Activated CD4-positive, alpha-beta T cell treated with anti-CD3 and anti-CD28 coated beads, Interleukin-10, Interleukin-2, amounts not matched to agents 100 ng/mL and 50 ng/mL, durations not matched to agents 16 hours and 8 hours (primary cell): ENCODE results near the gene ATP1A2.

ENCODE experiments used
- DNase-seq: peaks from one replicate; pipeline ENCODE4 v3.0.0-alpha.2; 2020

ATP1A2 gene

DNA sequence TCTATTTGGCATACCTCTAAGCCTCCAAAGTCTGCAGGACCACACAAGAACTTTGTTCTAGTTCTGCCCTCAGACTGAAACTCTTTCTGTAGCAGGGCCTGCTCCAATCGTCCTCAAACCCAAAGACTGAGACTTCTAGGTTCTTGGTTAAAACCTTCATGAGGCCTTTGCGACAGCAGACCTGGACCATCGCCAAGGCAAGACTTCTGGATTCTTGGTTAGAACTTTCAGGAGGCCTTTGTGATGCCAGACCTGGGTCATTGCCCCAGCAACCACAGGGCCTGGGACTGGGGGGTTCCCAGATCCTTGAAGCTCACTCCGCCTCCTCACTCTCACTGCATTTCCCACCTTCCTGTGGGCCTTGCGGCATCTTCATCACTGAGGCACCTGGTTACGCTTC is 35.7 kb downstream of the ATP1A2 start, which contains the start of gene ATP1A4:
TSS of gene ATP1A4 (plus strand) at position 301 of the 400 bp plus-strand sequence. CDS start 438 bp downstream, outside the sequence.
- no peak for DNase-seq

DNA sequence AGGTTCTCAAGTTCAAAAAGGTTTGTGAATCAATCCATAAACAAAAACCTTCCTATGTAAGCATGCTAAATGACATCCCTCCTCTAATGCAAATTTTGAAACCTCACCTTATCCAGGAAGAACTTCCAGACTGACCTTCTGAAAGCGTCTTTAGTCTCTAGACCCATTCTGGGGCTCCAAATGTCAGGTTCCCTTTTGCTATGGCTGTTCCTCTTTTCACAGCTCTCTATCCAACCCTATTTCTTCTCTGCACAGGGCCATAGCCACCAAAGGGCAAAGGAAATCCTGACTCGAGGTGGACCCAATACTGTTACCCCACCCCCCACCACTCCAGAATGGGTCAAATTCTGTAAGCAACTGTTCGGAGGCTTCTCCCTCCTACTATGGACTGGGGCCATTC is 39.2 kb downstream of the ATP1A2 start:
- no peak for DNase-seq

DNA sequence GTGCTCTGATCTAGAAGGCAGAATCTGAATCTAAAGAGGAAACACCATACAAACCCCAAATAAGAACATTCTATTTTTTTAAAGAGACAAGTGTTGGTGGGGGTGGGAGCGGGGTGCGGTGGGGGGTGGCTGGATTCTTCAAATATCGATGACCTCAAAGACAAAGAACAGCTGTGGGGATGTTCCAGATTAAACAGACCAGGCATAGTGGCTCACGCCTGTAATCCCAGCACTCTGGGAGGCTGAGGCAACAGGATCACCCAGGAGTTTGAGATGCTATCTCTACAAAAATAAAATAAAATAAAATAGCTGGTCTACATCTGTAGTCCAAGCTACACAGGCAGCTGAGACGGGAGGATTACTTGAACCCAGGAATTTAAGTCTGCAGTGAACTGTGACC is 40.8 kb downstream of the ATP1A2 start:
- DNase-seq: no peak

DNA sequence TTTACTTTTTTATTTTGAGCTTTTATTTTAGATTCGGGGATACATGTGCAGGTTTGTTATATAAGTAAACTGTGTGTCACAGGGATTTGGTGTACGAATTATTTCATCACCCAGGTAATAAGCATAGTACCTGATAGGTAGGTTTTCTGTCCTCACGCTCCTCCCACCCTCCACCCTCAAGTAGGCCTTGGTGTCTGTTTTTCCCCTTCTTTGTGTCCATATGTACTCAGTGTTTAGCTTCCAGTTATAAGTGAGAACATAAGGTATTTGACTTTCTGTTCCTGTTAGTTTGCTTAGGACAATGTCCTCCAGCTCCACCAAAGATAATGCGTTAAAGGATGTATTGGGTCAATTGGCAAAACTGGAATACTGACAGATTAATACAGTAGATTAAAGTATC is 41.6 kb downstream of the ATP1A2 start:
- no peak for DNase-seq

DNA sequence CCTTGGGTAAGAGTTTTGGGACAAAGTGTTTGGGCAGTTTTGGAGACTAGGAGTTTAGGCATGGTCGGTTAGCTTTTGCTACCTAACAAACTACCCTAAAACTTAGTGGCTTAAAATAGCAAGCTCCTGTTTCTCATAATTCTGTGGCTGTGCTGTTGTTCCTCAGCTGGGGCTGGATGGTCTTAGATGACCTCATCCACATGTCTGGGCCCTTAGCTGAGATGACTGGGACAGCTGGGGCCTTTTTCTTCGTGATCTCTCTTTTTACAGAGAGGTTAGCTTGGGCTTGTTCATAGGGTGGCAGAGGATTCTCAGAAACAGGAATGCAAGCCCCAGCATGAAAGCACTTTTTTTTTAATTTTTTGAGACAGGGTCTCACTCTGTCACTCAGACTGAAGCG is 42.5 kb downstream of the ATP1A2 start:
- DNase-seq: no peak

DNA sequence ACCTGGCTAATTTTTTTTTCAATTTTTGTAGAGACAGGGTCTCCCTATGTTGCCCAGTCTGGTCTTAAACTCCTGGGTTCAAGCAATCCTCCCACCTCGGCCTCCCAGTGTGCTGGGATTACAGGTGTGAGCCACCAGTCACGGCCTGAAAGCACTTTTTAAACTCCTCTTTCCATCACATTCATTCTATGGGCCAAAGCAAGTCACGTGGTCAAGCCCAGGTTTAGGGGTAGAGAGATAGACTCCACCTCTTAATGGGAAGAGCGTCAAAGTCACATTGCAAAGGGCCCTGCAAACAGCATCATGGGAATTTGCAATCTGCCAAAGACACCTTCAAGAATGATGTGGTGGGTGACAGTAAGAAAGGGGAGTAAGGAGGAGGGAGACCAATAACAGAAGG is 43.0 kb downstream of the ATP1A2 start:
- DNase-seq: no peak

DNA sequence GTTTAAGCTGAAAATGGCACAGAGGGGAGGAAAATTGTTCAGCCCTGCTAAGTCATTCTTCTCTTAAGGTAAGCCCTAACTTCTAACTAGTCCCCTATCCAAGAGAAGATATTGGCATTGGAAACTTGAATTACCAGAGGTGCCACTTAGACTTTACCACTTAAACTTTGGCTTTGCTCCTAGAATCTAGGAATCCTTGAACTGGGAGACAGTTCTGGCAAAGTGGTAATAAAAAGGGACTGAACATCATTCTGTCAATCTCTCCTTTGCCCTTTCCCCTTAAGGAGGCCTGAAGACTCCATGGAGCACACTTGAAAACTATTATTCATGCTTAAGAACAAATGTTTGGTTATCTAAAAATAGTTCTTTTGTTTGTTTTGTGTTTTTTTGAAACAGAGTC is 44.3 kb downstream of the ATP1A2 start:
- DNase-seq: no peak

DNA sequence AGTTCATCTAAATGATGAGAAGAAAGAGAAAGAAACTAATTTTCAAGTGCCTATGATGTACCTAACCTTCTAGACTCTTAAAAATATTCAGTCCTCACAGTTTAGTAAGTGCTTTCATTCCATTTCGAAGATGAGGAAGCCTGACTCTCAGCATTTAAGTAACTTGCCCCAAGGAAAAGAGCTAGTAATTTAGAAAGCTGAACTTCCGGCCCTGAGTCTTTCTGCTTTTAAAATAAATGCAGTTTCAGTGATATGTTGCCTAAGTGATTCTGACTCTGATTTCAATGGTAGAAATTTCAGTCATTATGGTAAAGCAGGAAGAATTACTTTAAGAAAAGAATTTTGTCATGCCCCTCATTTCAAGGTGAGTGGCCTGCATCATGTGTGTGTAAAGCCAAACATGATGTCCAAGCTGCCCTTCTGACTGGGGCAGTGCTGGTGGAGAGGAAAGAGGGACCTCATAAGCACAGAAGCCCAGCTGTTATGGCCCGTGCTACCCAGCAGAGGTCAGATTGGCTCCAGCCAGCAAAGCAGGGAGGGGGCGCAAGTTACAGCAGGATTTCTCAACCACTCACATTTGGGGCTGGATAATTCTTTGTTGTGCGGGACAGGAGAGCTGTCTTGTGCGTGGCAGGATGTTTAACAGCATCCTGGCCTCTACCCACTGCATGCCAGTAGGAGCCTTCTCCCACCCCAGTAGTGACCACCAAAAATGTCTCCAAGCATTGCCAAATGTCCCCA is 46.6 kb downstream of the ATP1A2 start:
- DNase-seq: peak; percentile 34

DNA sequence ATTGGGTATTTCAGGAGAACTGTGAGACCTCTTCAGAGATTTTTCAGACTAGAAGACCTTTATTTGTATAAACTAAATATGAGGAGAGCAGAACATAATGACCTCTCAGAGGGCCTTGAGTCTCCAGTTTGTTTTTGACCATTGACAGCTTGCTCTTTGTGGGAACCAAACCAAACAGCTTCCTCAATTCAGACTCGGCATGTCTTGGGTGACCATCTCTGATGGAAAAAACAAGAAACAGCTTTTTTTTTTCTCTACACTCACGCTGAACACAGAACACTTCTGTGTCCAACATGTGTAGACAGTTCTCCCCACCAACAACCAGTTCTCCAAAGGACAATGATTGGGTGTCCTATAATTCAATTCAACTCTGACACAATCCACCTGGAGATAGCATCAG is 47.4 kb downstream of the ATP1A2 start:
- DNase-seq: no peak

DNA sequence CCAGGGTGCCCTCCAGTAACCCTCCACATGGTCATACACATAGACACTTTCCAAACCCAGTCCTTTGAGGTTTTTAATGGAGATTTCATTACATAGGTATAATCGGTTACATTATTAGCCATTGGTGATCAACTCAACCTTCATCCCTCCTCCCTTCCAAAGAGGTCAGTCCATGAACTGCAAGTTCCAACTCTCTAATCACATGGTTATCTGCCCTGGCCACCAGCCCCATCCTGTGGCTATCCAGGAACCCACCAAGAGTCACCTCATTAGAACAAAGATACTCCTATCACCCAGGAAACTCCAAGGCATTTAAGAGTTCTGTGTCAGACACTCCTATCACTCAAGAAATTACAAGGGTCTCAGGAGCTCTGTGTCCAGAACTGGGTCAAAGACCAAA is 48.1 kb downstream of the ATP1A2 start:
- no peak for DNase-seq

DNA sequence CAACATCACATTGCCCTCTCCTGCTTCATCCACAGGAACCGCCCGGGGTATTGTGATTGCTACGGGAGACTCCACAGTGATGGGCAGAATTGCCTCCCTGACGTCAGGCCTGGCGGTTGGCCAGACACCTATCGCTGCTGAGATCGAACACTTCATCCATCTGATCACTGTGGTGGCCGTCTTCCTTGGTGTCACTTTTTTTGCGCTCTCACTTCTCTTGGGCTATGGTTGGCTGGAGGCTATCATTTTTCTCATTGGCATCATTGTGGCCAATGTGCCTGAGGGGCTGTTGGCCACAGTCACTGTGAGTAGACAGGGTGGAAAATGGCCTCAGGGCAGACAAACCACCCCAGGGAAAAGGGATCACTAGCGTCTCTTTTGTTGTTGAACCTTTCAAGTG is 48.6 kb downstream of the ATP1A2 start:
- DNase-seq: no peak

DNA sequence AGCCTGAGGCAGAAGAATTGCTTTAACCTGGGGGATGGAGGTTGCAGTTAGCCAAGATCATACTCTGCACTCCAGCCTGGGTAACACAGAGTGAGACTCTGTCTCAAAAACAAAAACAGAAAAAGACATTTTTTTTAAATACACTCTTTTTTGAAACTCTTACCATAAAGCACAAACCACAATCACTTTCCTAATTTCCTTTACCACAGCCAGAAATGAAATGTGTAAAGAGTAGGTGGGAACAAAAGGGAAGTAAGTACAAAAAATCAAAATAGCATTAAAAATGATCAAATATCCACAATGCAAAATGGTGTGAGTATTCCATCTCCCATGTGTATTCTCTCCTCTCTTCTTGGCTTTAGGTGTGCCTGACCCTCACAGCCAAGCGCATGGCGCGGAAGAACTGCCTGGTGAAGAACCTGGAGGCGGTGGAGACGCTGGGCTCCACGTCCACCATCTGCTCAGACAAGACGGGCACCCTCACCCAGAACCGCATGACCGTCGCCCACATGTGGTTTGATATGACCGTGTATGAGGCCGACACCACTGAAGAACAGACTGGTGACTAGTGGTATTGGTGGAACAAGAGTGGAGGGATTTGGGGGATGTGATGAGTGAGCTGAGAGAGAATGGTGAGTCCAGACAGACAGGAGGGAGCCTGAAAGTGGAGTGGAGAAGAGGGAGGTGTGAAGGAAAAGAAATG is 50.8 kb downstream of the ATP1A2 start:
- no peak for DNase-seq

DNA sequence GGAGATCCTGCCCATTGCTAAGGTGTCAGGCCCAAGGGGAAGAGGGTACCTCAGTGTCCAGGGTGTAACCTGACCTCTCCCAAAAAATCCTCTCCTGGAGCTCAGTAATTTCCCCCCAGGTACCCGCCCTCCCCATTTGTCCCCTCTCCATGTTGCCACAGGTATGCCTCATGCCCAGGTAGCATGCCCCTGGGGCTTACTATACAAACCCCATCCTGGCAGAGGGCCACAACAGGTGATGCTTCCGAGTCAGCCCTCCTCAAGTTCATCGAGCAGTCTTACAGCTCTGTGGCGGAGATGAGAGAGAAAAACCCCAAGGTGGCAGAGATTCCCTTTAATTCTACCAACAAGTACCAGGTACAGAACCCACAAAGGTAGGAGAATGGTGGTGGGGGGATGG is 51.5 kb downstream of the ATP1A2 start:
- DNase-seq: no peak

DNA sequence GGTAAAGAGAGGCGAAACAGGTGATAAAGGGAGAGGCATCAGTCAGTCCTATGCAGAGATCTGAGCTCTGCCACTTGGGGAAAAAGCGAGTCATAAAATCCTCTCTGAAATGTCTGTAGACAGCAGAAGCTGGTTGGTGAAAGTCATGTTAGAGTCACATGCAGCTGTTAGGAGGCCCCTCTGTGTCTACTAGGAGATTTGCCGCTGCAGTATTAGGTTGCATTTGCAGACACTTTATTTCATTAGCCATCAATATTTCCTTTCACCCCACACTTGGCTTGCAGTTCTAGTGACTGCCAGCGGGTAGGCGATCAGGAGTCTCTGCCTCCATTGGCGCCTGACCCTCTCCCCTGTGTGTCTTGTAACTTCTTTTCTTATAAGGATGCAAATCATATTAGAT is 52.0 kb downstream of the ATP1A2 start:
- peak; percentile 21 for DNase-seq

DNA sequence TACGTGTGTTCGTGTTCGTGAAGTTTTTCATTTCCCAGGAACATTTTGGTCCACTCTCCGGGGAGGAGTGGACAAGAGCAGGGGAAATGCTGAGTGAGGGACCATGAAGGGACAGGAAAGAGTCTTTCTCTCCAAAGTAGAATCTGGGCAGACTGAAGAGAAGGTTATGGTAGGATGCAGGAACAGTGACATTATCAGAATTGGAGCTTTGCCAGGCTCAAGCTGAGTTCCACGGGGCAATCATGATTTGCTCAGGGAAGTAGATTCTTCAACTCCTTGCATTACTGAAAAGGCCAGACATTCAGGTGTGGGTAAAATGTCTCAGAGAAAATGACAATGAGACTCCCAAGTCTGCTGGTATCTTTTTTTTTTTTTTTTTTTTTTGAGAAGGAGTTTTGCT is 52.5 kb downstream of the ATP1A2 start:
- no peak for DNase-seq

DNA sequence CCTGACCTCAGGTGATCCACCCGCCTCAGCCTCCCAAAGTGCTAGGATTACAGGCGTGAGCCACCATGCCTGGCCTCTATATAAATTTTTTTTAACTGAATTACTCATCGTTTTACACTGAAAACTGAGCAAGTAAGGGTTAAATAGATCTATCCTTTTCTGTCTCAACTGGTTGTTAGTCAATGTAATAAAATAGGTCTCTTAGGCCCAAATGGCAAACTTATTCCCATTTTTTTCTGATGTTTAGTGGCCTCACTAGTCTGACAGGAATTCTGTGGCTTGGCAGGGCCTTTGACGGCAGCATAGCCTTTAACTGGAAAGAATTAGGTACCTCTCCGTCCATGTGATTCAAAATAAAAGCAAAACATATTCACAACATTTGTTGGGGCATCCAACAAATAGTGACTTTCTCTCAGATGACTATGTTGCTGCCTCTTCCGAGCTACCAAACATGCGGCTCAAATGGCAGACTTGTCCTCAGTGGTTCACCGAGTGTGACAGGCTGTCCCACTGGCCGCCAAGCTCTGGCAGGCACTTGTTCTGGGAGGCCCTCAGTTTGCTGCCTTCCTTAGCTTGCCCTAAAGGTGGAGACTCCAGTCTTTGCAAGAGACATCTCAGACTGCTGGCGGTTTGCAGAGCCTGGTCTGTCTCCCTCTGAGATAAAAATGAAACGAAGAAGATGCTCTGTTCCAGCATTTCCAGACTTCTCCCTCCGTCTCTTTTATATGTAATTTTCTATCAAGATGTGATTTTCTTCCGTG is 53.2 kb downstream of the ATP1A2 start:
- DNase-seq: no peak

DNA sequence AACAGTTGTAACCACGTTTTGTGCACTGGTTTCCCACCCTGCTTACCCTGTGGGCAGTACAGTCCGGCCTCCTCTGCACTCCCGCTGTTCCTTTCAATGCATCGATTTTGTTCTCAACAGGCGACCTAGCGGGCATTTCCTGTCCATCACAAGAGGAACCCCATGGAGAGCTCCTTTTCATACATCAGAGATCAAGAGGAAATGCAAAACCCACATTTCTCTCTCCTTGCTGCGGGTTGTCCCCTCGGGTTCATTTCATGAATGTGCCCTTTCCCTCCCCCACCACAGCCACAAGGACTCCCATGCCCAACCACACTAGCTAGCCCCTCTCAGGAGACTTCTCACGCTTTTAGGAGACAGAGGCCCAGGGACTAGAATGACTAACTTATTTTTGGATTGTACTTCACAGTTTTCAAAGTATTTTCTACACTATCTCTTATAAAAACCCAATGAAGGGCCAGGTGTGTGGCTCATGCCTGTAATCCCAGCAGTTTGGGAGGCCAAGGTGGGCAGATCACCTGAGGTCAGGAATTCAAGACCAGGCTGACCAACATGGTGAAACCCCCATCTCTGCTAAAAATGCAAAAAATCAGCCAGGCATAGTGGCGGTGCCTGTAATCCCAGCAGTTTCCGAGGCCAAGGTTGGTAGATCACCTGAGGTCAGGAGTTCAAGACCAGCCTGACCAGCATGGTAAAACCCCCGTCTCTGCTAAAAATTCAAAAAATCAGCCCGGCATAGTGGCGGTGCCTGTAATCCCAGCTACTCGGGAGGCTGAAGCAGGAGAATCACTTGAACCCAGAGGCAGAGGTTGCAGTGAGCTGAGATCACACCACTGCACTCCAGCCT is 54.2 kb downstream of the ATP1A2 start:
- peak; percentile 47 for DNase-seq

DNA sequence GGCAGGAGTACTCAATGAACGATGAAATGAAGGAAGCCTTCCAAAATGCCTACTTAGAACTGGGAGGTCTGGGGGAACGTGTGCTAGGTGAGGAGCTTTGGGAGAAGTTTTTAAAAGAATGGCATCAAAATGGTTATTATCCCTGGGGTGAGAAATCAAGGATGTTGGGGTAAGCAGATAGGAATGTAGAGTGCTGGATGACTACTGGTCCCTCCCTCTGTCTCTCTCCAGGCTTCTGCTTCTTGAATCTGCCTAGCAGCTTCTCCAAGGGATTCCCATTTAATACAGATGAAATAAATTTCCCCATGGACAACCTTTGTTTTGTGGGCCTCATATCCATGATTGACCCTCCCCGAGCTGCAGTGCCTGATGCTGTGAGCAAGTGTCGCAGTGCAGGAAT is 55.8 kb downstream of the ATP1A2 start:
- no peak for DNase-seq

DNA sequence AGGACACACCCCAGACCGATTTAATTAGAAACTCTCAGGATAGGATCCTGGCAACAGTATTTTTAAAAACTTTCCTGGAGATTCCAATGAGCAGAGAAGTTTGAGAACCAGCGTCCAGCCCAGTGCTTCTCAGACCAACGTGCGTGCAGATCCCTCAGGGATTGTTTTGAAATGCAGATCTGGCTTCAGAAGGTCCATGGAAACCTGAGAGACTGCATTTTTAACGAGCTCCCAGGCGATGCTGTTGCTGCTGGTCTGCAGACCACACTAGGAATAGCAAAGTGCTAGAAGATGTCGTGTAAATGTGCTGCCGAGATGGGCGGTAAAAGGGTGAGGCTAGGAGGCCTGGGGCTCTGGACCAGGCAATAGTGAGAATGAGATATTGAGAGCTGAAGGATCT is 56.4 kb downstream of the ATP1A2 start:
- DNase-seq: no peak

DNA sequence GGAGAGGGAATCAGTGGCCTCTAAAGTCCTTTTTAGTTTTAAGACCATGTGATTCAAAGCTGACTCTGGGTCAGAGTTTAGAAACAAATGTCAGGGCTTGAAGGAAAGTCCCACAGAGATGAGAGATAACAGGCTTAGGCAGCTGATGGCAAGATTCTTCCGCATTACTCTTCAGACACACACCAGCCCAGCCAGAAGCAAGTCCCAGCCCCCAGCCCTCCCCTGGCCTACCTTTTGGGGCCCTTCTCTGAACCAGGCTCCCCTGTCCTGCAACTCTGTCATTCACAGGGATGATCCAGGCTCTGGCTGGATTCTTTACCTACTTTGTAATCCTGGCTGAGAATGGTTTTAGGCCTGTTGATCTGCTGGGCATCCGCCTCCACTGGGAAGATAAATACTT is 61.7 kb downstream of the ATP1A2 start:
- no peak for DNase-seq

DNA sequence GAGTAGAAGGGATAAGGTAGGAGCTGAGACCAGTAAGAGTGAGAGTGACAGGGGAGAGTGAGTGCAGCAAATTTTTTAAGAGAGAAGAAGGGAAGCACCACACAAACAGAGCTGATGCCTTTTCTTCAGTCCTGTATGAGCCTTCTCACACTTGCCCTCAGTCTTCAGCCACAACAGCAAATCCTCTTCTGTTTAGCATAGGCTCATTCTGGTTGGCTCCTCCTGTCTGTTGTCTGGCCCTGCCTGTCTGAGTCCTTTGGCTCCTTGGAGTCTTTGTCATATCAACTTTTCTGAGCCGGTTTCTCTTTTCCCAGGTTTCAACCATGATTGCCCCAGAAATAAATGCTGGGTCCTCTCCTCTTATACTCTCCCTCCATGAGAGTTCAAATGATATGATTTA is 62.1 kb downstream of the ATP1A2 start:
- DNase-seq: no peak

DNA sequence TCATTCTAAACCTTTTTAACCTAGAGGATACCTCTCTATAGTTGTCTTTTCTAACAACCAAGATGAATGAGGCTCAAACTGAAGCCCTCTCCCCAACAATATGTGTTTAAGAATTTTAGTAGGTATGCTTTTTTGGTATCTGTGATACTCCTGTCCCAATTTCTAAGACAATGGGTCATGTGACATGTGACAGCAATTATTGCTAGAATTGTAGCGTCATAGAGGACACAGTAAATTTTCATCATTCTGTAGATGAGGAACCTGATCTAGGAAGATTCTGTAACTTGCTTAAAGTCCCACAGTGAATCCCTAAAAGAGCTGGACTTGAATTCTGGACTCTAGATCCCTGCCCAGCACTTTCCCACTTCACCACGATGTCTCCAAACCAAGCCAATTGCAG is 63.2 kb downstream of the ATP1A2 start:
- no peak for DNase-seq

DNA sequence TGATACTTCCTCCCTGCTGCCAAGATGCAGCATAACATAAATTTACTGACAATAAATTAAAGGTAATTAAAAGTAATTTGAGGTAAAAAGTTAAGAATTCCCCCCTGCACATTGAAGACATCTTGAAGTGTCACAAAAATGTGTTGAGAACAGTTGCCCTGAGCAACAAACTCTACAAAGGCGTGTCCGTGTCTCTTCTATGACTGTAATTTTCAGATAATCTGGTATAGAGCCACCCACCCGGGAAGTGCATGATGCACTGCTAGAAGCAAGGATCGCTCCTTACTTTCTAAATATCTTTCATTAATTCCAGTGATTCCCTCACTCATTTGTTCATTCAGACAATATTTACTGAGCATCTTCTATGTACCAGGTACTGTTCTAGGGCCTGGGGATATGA is 63.8 kb downstream of the ATP1A2 start:
- DNase-seq: no peak
